Measurements from ENCODE around the gene CTR9.
"Not testable (repeated sequence)": the region's sequence is repeated elsewhere in the genome, so short reads cannot be mapped to it uniquely, and the experiment has no call there.

CTR9 gene

DNA sequence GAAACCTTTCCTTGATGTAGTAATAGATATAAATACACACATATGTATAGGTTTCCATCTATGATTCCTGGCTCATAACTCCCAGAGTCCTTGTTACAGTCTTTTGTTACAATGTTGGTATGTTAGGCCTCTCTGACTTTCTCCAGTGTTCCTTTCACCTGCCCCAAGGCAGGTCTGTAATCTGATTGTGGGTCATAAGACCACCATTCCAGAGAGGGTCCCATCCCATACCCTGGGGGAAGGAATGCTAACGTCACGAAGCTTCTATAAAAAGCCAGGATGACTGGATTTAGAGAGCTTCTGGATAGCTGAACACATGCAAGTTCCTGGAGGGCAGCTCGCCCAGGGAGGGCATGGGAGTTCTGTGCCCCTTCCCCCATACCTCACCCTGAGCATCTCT is 71.4 kb downstream of the CTR9 start:
- not testable (repeated sequence) for DNase-seq (ENCODE audit: low read depth, low spot score)

DNA sequence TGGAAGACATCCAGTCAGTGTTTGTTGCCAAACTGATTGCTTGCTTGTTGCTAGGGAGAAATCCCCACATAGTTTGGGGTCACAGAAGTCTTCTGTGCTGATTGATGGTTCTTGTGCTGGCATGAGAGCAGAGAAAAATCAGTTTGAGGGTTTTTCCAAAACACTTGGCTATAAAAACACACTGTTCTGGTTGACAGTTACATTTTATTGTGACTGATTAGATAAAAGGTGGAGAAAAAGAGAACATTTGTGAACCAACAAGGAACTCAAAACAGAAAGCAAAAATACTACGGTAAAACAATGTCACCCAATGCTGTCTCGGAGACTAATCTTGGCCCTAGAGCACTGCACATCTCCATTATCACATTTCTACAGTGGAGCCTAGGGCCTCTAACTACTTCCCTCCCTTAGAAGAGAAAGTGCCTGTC is 72.1 kb downstream of the CTR9 start:
- DNase-seq (ENCODE audit: low read depth, low spot score), result no peak

DNA sequence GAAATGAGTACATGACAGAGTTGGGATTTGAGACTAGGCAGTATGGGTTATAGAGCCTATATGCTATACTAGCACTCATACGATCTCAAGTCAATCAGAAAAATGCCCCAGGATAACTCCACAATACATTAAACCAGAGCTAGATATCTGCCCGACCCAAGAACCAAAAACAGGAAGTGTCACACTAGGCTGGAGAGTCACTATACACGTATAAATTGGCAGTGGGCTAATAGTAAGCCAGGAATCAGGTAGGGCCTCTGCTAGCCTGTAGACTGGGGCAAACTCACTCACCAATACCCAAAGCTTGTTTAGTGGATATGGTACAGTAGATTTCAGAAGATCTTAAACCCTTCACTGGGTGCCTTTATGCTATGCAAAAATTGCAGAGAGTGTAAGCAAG is 73.8 kb downstream of the CTR9 start:
- DNase-seq (ENCODE audit: low read depth, low spot score), result no peak

DNA sequence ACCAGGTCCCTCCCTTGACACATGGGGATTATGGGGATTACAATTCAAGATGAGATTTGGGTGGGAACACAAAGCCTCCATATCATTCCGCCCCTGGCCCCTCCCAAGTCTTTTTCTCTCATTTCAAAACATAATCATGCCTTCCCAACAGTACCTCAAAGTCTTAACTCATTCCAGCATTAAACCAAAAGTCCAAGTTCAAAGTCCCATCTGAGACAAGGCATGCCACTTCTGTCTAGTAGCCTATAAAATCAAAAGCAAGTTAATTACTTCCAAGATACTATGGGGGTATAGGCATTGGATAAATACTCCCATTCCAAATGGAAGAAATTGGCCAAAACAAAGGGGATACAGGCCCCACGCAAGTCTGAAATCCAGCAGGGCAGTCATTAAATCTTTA is 77.4 kb downstream of the CTR9 start:
- no peak for DNase-seq (ENCODE audit: low read depth, low spot score)

DNA sequence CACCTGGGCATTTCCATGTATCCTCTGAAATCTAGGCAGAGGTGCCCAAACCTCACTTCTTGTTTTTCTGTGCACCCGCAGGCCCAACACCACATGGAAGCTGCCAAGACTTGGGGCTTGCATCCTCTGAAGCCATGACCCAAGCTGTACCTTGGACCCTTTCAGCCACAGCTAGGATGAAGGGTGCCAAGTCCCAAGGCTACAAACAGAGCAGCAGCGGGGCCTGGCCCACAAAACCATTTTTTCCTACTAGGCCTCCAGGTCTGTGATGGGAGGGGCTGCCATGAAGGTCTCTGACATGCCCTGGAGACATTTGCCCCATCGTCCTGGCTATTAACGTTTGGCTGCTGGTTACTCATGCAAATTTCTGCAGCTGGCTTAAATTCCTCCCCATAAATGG is 78.1 kb downstream of the CTR9 start:
- no peak for DNase-seq (ENCODE audit: low read depth, low spot score)
